Tibial artery (tissue), 4 donors: ENCODE data around the gene STPG3.

Experiments used
- DNase-seq, 2 donors: peaks; one replicate each; pipeline ENCODE4 v3.0.0-alpha.2; 2019
- H3K27ac ChIP-seq, 2 donors: fragments of 200-600 bp; sonication (generic) in 1 of 2; 1 replicate in 1 of 2; 2 replicates in 1 of 2; pipeline ENCODE4 v1.5.1; 2018 to 2019; ENCODE audit warnings: mild to moderate bottlenecking in 1 of 2
- H3K27me3 ChIP-seq, 2 donors: fragments of 200-600 bp; sonication (generic) in 1 of 2; one replicate each; pipeline versions ENCODE4 v1.5.1 to v1.6.0; 2016 to 2019
- H3K36me3 ChIP-seq, 3 donors: fragments of 200-600 bp; sonication (generic) in 2 of 3; one replicate each; pipeline ENCODE4 v1.5.1; 2016 to 2019; ENCODE audit warnings: mild to moderate bottlenecking in 2 of 3
- H3K4me1 ChIP-seq, 4 donors: fragments of 200-600 bp; sonication (generic) in 2 of 4; 1 replicate in 3 of 4; 2 replicates in 1 of 4; pipeline ENCODE4 v1.5.1; 2016 to 2019
- H3K4me3 ChIP-seq, 2 donors: fragments of 200-600 bp; sonication (generic) in 1 of 2; 1 replicate in 1 of 2; 2 replicates in 1 of 2; pipeline ENCODE4 v1.5.1; 2018 to 2019; ENCODE audit warnings: mild to moderate bottlenecking in 2 of 2
- H3K9me3 ChIP-seq, 3 donors: fragments of 200-600 bp; sonication (generic) in 1 of 3; one replicate each; pipeline ENCODE4 v1.5.1; 2016 to 2019
- CTCF ChIP-seq, 2 experiments: fragments of 200-600 bp in 1 of 2; fragments of 450-650 bp in 1 of 2; IDR thresholded peaks; one replicate each; pipeline ENCODE4 v1.5.1; 2017 to 2019; ENCODE audit warnings: antibody characterized with exemption in 2 of 2, mild to moderate bottlenecking in 1 of 2, moderate library complexity in 1 of 2
- intact Hi-C: fragments of 100-400 bp; cut with DNase I; formaldehyde crosslinking; loops from one replicate; pipeline ENCODE4 v1.15.0; 2023; ENCODE audit warnings: low total_unique reads

Gene STPG3

GRCh38 chr9:137229903-137230704 is 21.0 kb upstream of the STPG3 start:
- intact Hi-C loops, result loop anchor here (2.0 kb wide), 1 partner anchor 107 kb away; no protein-coding TSS in a partner anchor
- no peak for DNase-seq
- no peak overlapping the region for H3K27ac ChIP-seq
- no peak overlapping the region for H3K4me3 ChIP-seq
- TF ChIP-seq CTCF (IDR thresholded peaks at IDR 0.05), result no peak
- H3K36me3 ChIP-seq, result no peaks in the 10 kb centered on the region
- H3K9me3 ChIP-seq, result no peaks in the 10 kb centered on the region
- peaks cover 0 to 26% (median 3%) of the 10 kb centered on the region in 4 donors for H3K4me1 ChIP-seq
- peaks cover 0 to 79% of the 10 kb centered on the region in 2 donors for H3K27me3 ChIP-seq

- H3K36me3 ChIP-seq, result no peaks in the 10 kb centered on the region
- no peak within 1 kb of the TSS for H3K4me3 ChIP-seq
- TF ChIP-seq CTCF (IDR thresholded peaks at IDR 0.05), result no peak
- intact Hi-C loops, result loop anchor here (2.0 kb wide), 1 partner anchor 108 kb away; no protein-coding TSS in a partner anchor
- no peak within 1 kb of the TSS for H3K27ac ChIP-seq
- H3K27me3 ChIP-seq, result peaks cover 0 to 86% of the 10 kb centered on the region in 2 donors
- no peaks in the 10 kb centered on the region for H3K9me3 ChIP-seq
- DNase-seq, result no peak
- H3K4me1 ChIP-seq, result peaks cover 0 to 24% (median 3%) of the 10 kb centered on the region in 4 donors
Measured at GRCh38 chr9:137230705-137231371, 20.2 kb upstream of the STPG3 start, which contains the start of gene SLC34A3. SLC34A3 (plus strand) TSS chr9:137230901; CDS start chr9:137231703, 802 bp downstream.

- Histone ChIP-seq H3K4me3 (no peak overlapping the region), H3K27ac (no peak overlapping the region), H3K27me3 (peaks cover 0 to 91% of the 10 kb centered on the region in 2 donors), H3K36me3 (no peaks in the 10 kb centered on the region), H3K9me3 (no peaks in the 10 kb centered on the region), H3K4me1 (peaks cover 0 to 31% (median 9%) of the 10 kb centered on the region in 4 donors)
- DNase-seq, result no peak
- intact Hi-C loops, result loop anchor here (2.0 kb wide), 1 partner anchor 109 kb away; no protein-coding TSS in a partner anchor
- no peak for TF ChIP-seq CTCF (IDR thresholded peaks at IDR 0.05)
Measured at GRCh38 chr9:137231372-137232039, 19.6 kb upstream of the STPG3 start.

- Histone ChIP-seq H3K36me3 (no peaks in the 10 kb centered on the region), H3K27ac (no peak overlapping the region), H3K4me1 (peaks cover 0 to 32% (median 13%) of the 10 kb centered on the region in 4 donors), H3K4me3 (no peak overlapping the region), H3K9me3 (no peaks in the 10 kb centered on the region), H3K27me3 (peaks cover 0 to 87% of the 10 kb centered on the region in 2 donors)
- intact Hi-C loops, result no loop called here
- no peak for TF ChIP-seq CTCF (IDR thresholded peaks at IDR 0.05)
- no peak for DNase-seq
Measured at GRCh38 chr9:137232101-137232500, 19.0 kb upstream of the STPG3 start.

GRCh38 chr9:137232510-137232909 is 18.6 kb upstream of the STPG3 start:
- intact Hi-C loops, result no loop called here

More at GRCh38 chr9:137232510-137232909, 18.6 kb upstream of the STPG3 start:
- Histone ChIP-seq H3K4me1 (peaks cover 0 to 32% (median 11%) of the 10 kb centered on the region in 4 donors), H3K36me3 (no peaks in the 10 kb centered on the region), H3K4me3 (no peak overlapping the region), H3K27me3 (peaks cover 0 to 85% of the 10 kb centered on the region in 2 donors), H3K27ac (no peak overlapping the region), H3K9me3 (no peaks in the 10 kb centered on the region)
- no peak for TF ChIP-seq CTCF (IDR thresholded peaks at IDR 0.05)
- no peak for DNase-seq
